Spleen (tissue), 11 donors: ENCODE data around the gene KRT12. TPM values are rescaled to one million over a fixed set of nuclear protein-coding genes. Genes with fewer than 3 reads are reported as not detected.

Experiments
- DNase-seq: peaks from one replicate; pipeline ENCODE4 v3.0.0-alpha.2; 2020
- H3K27ac ChIP-seq, 8 donors: fragments of 200-600 bp; sonication (generic) in 7 of 8; 1 replicate in 4 of 8; 2 replicates in 4 of 8; pipeline versions ENCODE4 v1.5.0 to v1.8.0; 2016 to 2021; ENCODE audit warnings: inconsistent platforms in 4 of 8, mild to moderate bottlenecking in 4 of 8, moderate library complexity in 1 of 8
- H3K27me3 ChIP-seq, 7 donors: fragments of 200-600 bp; sonication (generic) in 6 of 7; replicated peaks in 1 of 7; 1 replicate in 4 of 7; 2 replicates in 3 of 7; pipeline versions ENCODE4 v1.5.0 to v1.8.0; 2016 to 2021; ENCODE audit warnings: inconsistent platforms in 3 of 7, mild to moderate bottlenecking in 1 of 7
- H3K36me3 ChIP-seq, 6 donors: fragments of 200-600 bp; sonication (generic) in 5 of 6; 1 replicate in 4 of 6; 2 replicates in 2 of 6; pipeline versions ENCODE4 v1.5.0 to v1.8.0; 2016 to 2021; ENCODE audit warnings: inconsistent platforms in 2 of 6
- H3K4me1 ChIP-seq, 6 donors: fragments of 200-600 bp; sonication (generic) in 5 of 6; 1 replicate in 3 of 6; 2 replicates in 3 of 6; pipeline versions ENCODE4 v1.5.0 to v1.8.0; 2016 to 2021; ENCODE audit warnings: inconsistent platforms in 3 of 6
- H3K4me3 ChIP-seq, 8 donors: fragments of 200-600 bp; sonication (generic) in 7 of 8; 1 replicate in 4 of 8; 2 replicates in 4 of 8; pipeline versions ENCODE4 v1.5.0 to v1.8.0; 2016 to 2021; ENCODE audit warnings: inconsistent platforms in 4 of 8, mild to moderate bottlenecking in 4 of 8, moderate library complexity in 2 of 8
- H3K9me3 ChIP-seq, 8 donors: fragments of 200-600 bp; sonication (generic) in 7 of 8; 1 replicate in 4 of 8; 2 replicates in 4 of 8; pipeline versions ENCODE4 v1.5.0 to v1.8.0; 2016 to 2021; ENCODE audit warnings: inconsistent platforms in 4 of 8
- CTCF ChIP-seq, 11 experiments: fragments of 200-600 bp in 7 of 11; fragments of 450-650 bp in 4 of 11; sonication (generic) in 4 of 11; IDR thresholded peaks in 8 of 11; conservative IDR thresholded peaks in 3 of 11; 1 replicate in 7 of 11; 2 replicates in 4 of 11; pipeline versions ENCODE4 v1.4.0 to v1.8.0; 2016 to 2021; ENCODE audit warnings: antibody characterized with exemption in 11 of 11, inconsistent platforms in 4 of 11, mild to moderate bottlenecking in 1 of 11
- POLR2A ChIP-seq, 3 donors: fragments of 450-650 bp; IDR thresholded peaks; one replicate each; pipeline ENCODE4 v1.5.1; 2017; ENCODE audit warnings: antibody characterized with exemption in 3 of 3, mild to moderate bottlenecking in 1 of 3
- POLR2AphosphoS5 ChIP-seq, 3 donors: sonication (generic); formaldehyde crosslinking; IDR thresholded peaks; one replicate each; pipeline ENCODE4 v1.5.1; 2017; ENCODE audit warnings: antibody characterized with exemption in 3 of 3
- WGBS, 5 donors: extraction: QIAGEN DNeasy Blood & Tissue Kit in 3 of 5; methylation state at CpG; one replicate each; pipeline versions ENCODE4 v1.1.5 to v1.1.7; 2013 to 2018; 5-methylcytosine and 5-hydroxymethylcytosine counted together
- intact Hi-C: fragments of 100-400 bp; cut with DNase I; formaldehyde crosslinking; loops from one replicate; pipeline ENCODE4 v1.15.0; 2023; ENCODE audit warnings: low total_unique reads
- polyA plus RNA-seq, 3 donors: library from polyadenylated mRNA; stranded (reverse); fragments of 200-250 nt; gene quantifications; one replicate each; pipeline ENCODE4 v1.2.1, GENCODE V29; 2013
- total RNA-seq, 7 donors: library from RNA; depleted of rRNA in 3 of 7; stranded (reverse); fragments of >200 nt in 3 of 7; fragmentation: NEBNext Ultra II Directional in 4 of 7; extraction: Animal tissue kit (Norgen Biotek cat#: 25700) in 4 of 7; gene quantifications; one replicate each; pipeline versions ENCODE4 v1.1.0 to v1.2.1, GENCODE V29; 2016 to 2021
- donor health status: healthy with polysubstance abuse.
- donor health status: DM: no; HTN: no; CAD: no; lungs with moderate emphysema.
- donor health status: DM: no; HTN: no; CAD: no.
- donor health status: Bipolar disorder and iron deficiency.
- donor health status: healthy.
- donor health status: DM: no; HTN: no; CAD: no.
- donor health status: DM: yes; HTN: yes; CAD: no.

KRT12 gene
- total and polyA plus RNA-seq, 10 donors = not detected

- WGBS, 5 donors = 64 to 72% (median 70%) methylated on average over 4 of the region's 4 CpGs
- no peak for DNase-seq
- Histone ChIP-seq H3K27me3 (peaks cover 0 to 45% (median 6%) of the 10 kb centered on the region in 7 donors), H3K27ac (no peak overlapping the region), H3K4me1 (peaks cover 6 to 11% (median 9%) of the 10 kb centered on the region in 6 donors), H3K36me3 (peaks cover 0 to 18% (median 12%) of the 10 kb centered on the region in 6 donors), H3K4me3 (no peak overlapping the region), H3K9me3 (peaks cover 0 to 6% (median 0%) of the 10 kb centered on the region in 8 donors)
- TF ChIP-seq POLR2AphosphoS5 (IDR thresholded peaks at IDR 0.05) (no peak), POLR2A (IDR thresholded peaks at IDR 0.05) (no peak), CTCF (IDR thresholded peaks at IDR 0.05 in 8 of 11, conservative IDR thresholded peaks at IDR 0.05 in 3 of 11) (no peak)
- intact Hi-C loops = no loop called here
These were observed 53.2 kb downstream of the KRT12 start for GRCh38 chr17:40813804-40814203.

- Histone ChIP-seq H3K36me3 (peaks cover 0 to 13% (median 11%) of the 10 kb centered on the region in 6 donors), H3K4me3 (no peak overlapping the region), H3K27me3 (peaks cover 0 to 56% (median 8%) of the 10 kb centered on the region in 7 donors), H3K27ac (no peak overlapping the region), H3K4me1 (peaks cover 0 to 3% (median 2%) of the 10 kb centered on the region in 6 donors), H3K9me3 (peaks cover 0 to 6% (median 0%) of the 10 kb centered on the region in 8 donors)
- WGBS, 5 donors = 74 to 87% (median 80%) methylated on average over 3 of the region's 3 CpGs
- intact Hi-C loops = no loop called here
- TF ChIP-seq CTCF (IDR thresholded peaks at IDR 0.05 in 8 of 11, conservative IDR thresholded peaks at IDR 0.05 in 3 of 11) = no peak
- TF ChIP-seq POLR2AphosphoS5 (IDR thresholded peaks at IDR 0.05) = no peak
- TF ChIP-seq POLR2A (IDR thresholded peaks at IDR 0.05) = no peak
- DNase-seq = no peak
These were observed 54.4 kb downstream of the KRT12 start for GRCh38 chr17:40812639-40813038.

Other genes with a start within 250 kb of the KRT12 start
- gene SMARCE1, start 219.4 kb downstream of the KRT12 start, total RNA-seq = 100 to 1,000 TPM in 4 of 7 donors, 10 to 100 TPM in 3; 76.3 to 126 (median 102) TPM
- 10 to 100 TPM; 74.2 to 79.6 (median 79.1) TPM for gene SMARCE1, start 219.4 kb downstream of the KRT12 start, polyA plus RNA-seq
- 10 to 100 TPM in 2 of 7 donors, 1 to 10 TPM in 5; 3.4 to 13.7 (median 5.3) TPM for gene KRT222, start 202.0 kb downstream of the KRT12 start, total RNA-seq
- gene KRT222, start 202.0 kb downstream of the KRT12 start, polyA plus RNA-seq = 1 to 10 TPM; 2.2 to 6.2 (median 3.8) TPM
- not detected for gene KRT24, start 163.5 kb downstream of the KRT12 start, total RNA-seq
- under 1 TPM in 1 of 3 donors, not detected in 2; 0.03 TPM for gene KRT24, start 163.5 kb downstream of the KRT12 start, polyA plus RNA-seq
- gene KRT25, start 111.9 kb downstream of the KRT12 start, total RNA-seq = not detected
- not detected for gene KRT25, start 111.9 kb downstream of the KRT12 start, polyA plus RNA-seq
- gene KRT26, start 95.0 kb downstream of the KRT12 start, total RNA-seq = not detected
- not detected for gene KRT26, start 95.0 kb downstream of the KRT12 start, polyA plus RNA-seq
- not detected for gene KRT27, start 84.7 kb downstream of the KRT12 start, total RNA-seq
- gene KRT27, start 84.7 kb downstream of the KRT12 start, polyA plus RNA-seq = under 1 TPM; 0.09 to 0.42 (median 0.12) TPM
- gene KRT28, start 67.3 kb downstream of the KRT12 start, total RNA-seq = not detected
- gene KRT28, start 67.3 kb downstream of the KRT12 start, polyA plus RNA-seq = not detected
- gene KRT10, start 44.6 kb downstream of the KRT12 start, total RNA-seq = 10 to 100 TPM in 4 of 7 donors, 1 to 10 TPM in 3; 4.3 to 39.0 (median 25.9) TPM
- 10 to 100 TPM; 35.3 to 41.8 (median 41.3) TPM for gene KRT10, start 44.6 kb downstream of the KRT12 start, polyA plus RNA-seq
- not detected for gene KRT20, start 18.0 kb upstream of the KRT12 start, total RNA-seq
- under 1 TPM in 2 of 3 donors, not detected in 1; 0.07 to 0.45 TPM for gene KRT20, start 18.0 kb upstream of the KRT12 start, polyA plus RNA-seq
- gene KRT23, start 70.4 kb upstream of the KRT12 start, total RNA-seq = 10 to 100 TPM in 1 of 7 donors, 1 to 10 TPM in 6; 1.5 to 21.7 (median 6.3) TPM
- gene KRT23, start 70.4 kb upstream of the KRT12 start, polyA plus RNA-seq = 1 to 10 TPM in 1 of 3 donors, under 1 TPM in 2; 0.03 to 1.2 (median 0.70) TPM
- gene KRT39, start 99.7 kb upstream of the KRT12 start, total RNA-seq = not detected
- not detected for gene KRT39, start 99.7 kb upstream of the KRT12 start, polyA plus RNA-seq
- gene KRT40, start 117.1 kb upstream of the KRT12 start, total RNA-seq = not detected
- not detected for gene KRT40, start 117.1 kb upstream of the KRT12 start, polyA plus RNA-seq
- not detected for gene KRTAP3-3, start 126.9 kb upstream of the KRT12 start, total RNA-seq
- gene KRTAP3-3, start 126.9 kb upstream of the KRT12 start, polyA plus RNA-seq = not detected
- not detected for gene KRTAP3-2, start 132.7 kb upstream of the KRT12 start, total RNA-seq
- gene KRTAP3-2, start 132.7 kb upstream of the KRT12 start, polyA plus RNA-seq = not detected
- not detected for gene KRTAP3-1, start 141.9 kb upstream of the KRT12 start, total RNA-seq
- gene KRTAP3-1, start 141.9 kb upstream of the KRT12 start, polyA plus RNA-seq = not detected
- not detected for gene KRTAP1-5, start 160.0 kb upstream of the KRT12 start, total RNA-seq
- gene KRTAP1-5, start 160.0 kb upstream of the KRT12 start, polyA plus RNA-seq = not detected
- not detected for gene KRTAP1-4, start 163.0 kb upstream of the KRT12 start, total RNA-seq
- not detected for gene KRTAP1-4, start 163.0 kb upstream of the KRT12 start, polyA plus RNA-seq
- gene KRTAP1-3, start 167.7 kb upstream of the KRT12 start, total RNA-seq = not detected
- gene KRTAP1-3, start 167.7 kb upstream of the KRT12 start, polyA plus RNA-seq = not detected
- not detected for gene KRTAP1-1, start 174.2 kb upstream of the KRT12 start, total RNA-seq
- gene KRTAP1-1, start 174.2 kb upstream of the KRT12 start, polyA plus RNA-seq = not detected
- not detected for gene KRTAP2-1, start 180.1 kb upstream of the KRT12 start, total RNA-seq
- not detected for gene KRTAP2-1, start 180.1 kb upstream of the KRT12 start, polyA plus RNA-seq
- gene KRTAP2-2, start 188.0 kb upstream of the KRT12 start, total RNA-seq = not detected
- gene KRTAP2-2, start 188.0 kb upstream of the KRT12 start, polyA plus RNA-seq = not detected
- gene KRTAP2-3, start 192.9 kb upstream of the KRT12 start, total RNA-seq = not detected
- gene KRTAP2-3, start 192.9 kb upstream of the KRT12 start, polyA plus RNA-seq = not detected
- not detected for gene KRTAP2-4, start 198.7 kb upstream of the KRT12 start, total RNA-seq
- not detected for gene KRTAP2-4, start 198.7 kb upstream of the KRT12 start, polyA plus RNA-seq
- gene KRTAP4-7, start 216.9 kb upstream of the KRT12 start, total RNA-seq = not detected
- not detected for gene KRTAP4-7, start 216.9 kb upstream of the KRT12 start, polyA plus RNA-seq
- not detected for gene KRTAP4-8, start 230.9 kb upstream of the KRT12 start, total RNA-seq
- gene KRTAP4-8, start 230.9 kb upstream of the KRT12 start, polyA plus RNA-seq = not detected
- gene KRTAP4-16, start 235.0 kb upstream of the KRT12 start, total RNA-seq = not detected
- gene KRTAP4-16, start 235.0 kb upstream of the KRT12 start, polyA plus RNA-seq = not detected
- not detected for gene KRTAP4-9, start 238.2 kb upstream of the KRT12 start, total RNA-seq
- gene KRTAP4-9, start 238.2 kb upstream of the KRT12 start, polyA plus RNA-seq = not detected